GM23338 (cell line): ENCODE results near the gene ACTR8. TPM values are rescaled to one million over a fixed set of nuclear protein-coding genes. Genes with fewer than 3 reads are reported as not detected.

Source experiments
- ATAC-seq: fragments of 200-7000 bp; cut with Tn5 transposase; 3 replicates; pipeline ENCODE4 v1.9.1; 2020
- DNase-seq: peaks from one replicate; pipeline ENCODE4 v3.0.0-alpha.2; 2015; ENCODE audit warnings: low spot score
- H2AFZ ChIP-seq: fragments of 200-600 bp; sonication (generic); 2 replicates; pipeline ENCODE4 v1.8.0; 2016; ENCODE audit warnings: antibody characterized with exemption, mild to moderate bottlenecking, moderate library complexity
- H3F3A ChIP-seq: fragments of 200-600 bp; sonication (generic); replicated peaks from 2 replicates; pipeline ENCODE4 v1.8.0; 2017; ENCODE audit warnings: antibody characterized with exemption, mixed run types, low read depth
- H3K27ac ChIP-seq: fragments of 200-600 bp; sonication (generic); 2 replicates; pipeline ENCODE4 v1.6.1; 2016; ENCODE audit warnings: low read depth
- H3K27me3 ChIP-seq: fragments of 200-600 bp; sonication (generic); 2 replicates; pipeline ENCODE4 v1.8.0; 2016; ENCODE audit warnings: mild to moderate bottlenecking, mixed run types, moderate library complexity; ENCODE audit not compliant: insufficient read depth
- H3K36me3 ChIP-seq: fragments of 200-600 bp; sonication (generic); 2 replicates; pipeline ENCODE4 v1.8.0; 2016; ENCODE audit warnings: mild to moderate bottlenecking; ENCODE audit not compliant: insufficient read depth
- H3K4me1 ChIP-seq: fragments of 200-600 bp; sonication (generic); 2 replicates; pipeline ENCODE4 v1.8.0; 2016; ENCODE audit warnings: mild to moderate bottlenecking, moderate library complexity; ENCODE audit not compliant: insufficient read depth
- H3K4me2 ChIP-seq: fragments of 200-600 bp; sonication (generic); 2 replicates; pipeline ENCODE4 v1.7.1; 2017; ENCODE audit warnings: mixed run types
- H3K4me3 ChIP-seq: fragments of 200-600 bp; sonication (generic); 2 replicates; pipeline ENCODE4 v1.6.1; 2016; ENCODE audit warnings: mixed run types
- H3K79me2 ChIP-seq: fragments of 200-600 bp; sonication (generic); replicated peaks from 2 replicates; pipeline ENCODE4 v1.8.0; 2017; ENCODE audit warnings: mild to moderate bottlenecking; ENCODE audit not compliant: insufficient read depth
- H3K9me2 ChIP-seq: fragments of 200-600 bp; sonication (generic); 2 replicates; pipeline ENCODE4 v1.8.0; 2017; ENCODE audit not compliant: insufficient read depth
- H4K20me1 ChIP-seq: fragments of 200-600 bp; sonication (generic); replicated peaks from 2 replicates; pipeline ENCODE4 v1.8.0; 2017; ENCODE audit warnings: mild to moderate bottlenecking; ENCODE audit not compliant: insufficient read depth
- H3K27ac Mint-ChIP-seq: 2 replicates; pipeline ENCODE4 v1.8.0; 2020; ENCODE audit warnings: inconsistent platforms, mild to moderate bottlenecking, moderate library complexity, mixed read lengths
- H3K27me3 Mint-ChIP-seq: 3 replicates; pipeline ENCODE4 v1.8.0; 2022; ENCODE audit warnings: low read depth, mild to moderate bottlenecking, moderate library complexity, mixed read lengths, inconsistent platforms; ENCODE audit not compliant: insufficient read depth, poor library complexity
- H3K36me3 Mint-ChIP-seq: 3 replicates; pipeline ENCODE4 v1.8.0; 2021; ENCODE audit warnings: low read depth, mild to moderate bottlenecking, inconsistent platforms, moderate library complexity, mixed read lengths
- H3K4me1 Mint-ChIP-seq: 3 replicates; pipeline ENCODE4 v1.8.0; 2020; ENCODE audit warnings: mild to moderate bottlenecking, inconsistent platforms, mixed read lengths
- H3K4me3 Mint-ChIP-seq: 3 replicates; pipeline ENCODE4 v1.8.0; 2021; ENCODE audit warnings: moderate library complexity, mild to moderate bottlenecking, inconsistent platforms, mixed read lengths
- H3K9me3 Mint-ChIP-seq: 3 replicates; pipeline ENCODE4 v1.8.0; 2020; ENCODE audit warnings: moderate library complexity, mild to moderate bottlenecking, inconsistent platforms, mixed read lengths
- CREB1 ChIP-seq: fragments of 250-450 bp; sonication (Bioruptor Pico); IDR thresholded peaks from 2 replicates; pipeline ENCODE4 v1.5.0; 2020; ENCODE audit warnings: low read depth, mild to moderate bottlenecking, moderate library complexity
- EZH2 ChIP-seq: fragments of 200-600 bp; sonication (generic); IDR thresholded peaks from one replicate; pipeline ENCODE4 v1.8.0; 2017; ENCODE audit warnings: antibody characterized with exemption, mild to moderate bottlenecking, low read depth; ENCODE audit not compliant: unreplicated experiment
- EZH2phosphoT487 ChIP-seq: fragments of 200-600 bp; sonication (generic); IDR thresholded peaks from one replicate; pipeline ENCODE4 v1.8.1; 2018; ENCODE audit warnings: antibody characterized with exemption; ENCODE audit not compliant: unreplicated experiment
- JUNB ChIP-seq: IDR thresholded peaks from one replicate; pipeline ENCODE4 v1.6.1; 2016; ENCODE audit warnings: antibody characterized with exemption; ENCODE audit not compliant: unreplicated experiment
- NANOG ChIP-seq: IDR thresholded peaks from 2 replicates; pipeline ENCODE4 v1.6.1; 2016; ENCODE audit warnings: antibody characterized with exemption, borderline replicate concordance
- STAT1 ChIP-seq: IDR thresholded peaks from one replicate; pipeline ENCODE4 v1.6.1; 2016; ENCODE audit warnings: antibody characterized with exemption; ENCODE audit not compliant: unreplicated experiment
- ZNF114 ChIP-seq: fragments of 250-450 bp; sonication (Bioruptor Pico); IDR thresholded peaks from 2 replicates; pipeline ENCODE4 v1.5.0; 2020; ENCODE audit warnings: mild to moderate bottlenecking, moderate library complexity
- ZNF331 ChIP-seq: fragments of 250-450 bp; sonication (Bioruptor Pico); IDR thresholded peaks from 2 replicates; pipeline ENCODE4 v1.5.0; 2020; ENCODE audit warnings: low read depth, mild to moderate bottlenecking, moderate library complexity
- polyA plus RNA-seq: library from polyadenylated mRNA; unstranded; fragments of >200 nt; fragmentation: Nextera tagmentation; extraction: Ambion mirVana; gene quantifications from 2 replicates; pipeline ENCODE4 v1.2.1, GENCODE V29; 2016
- total RNA-seq: library from RNA; depleted of rRNA; stranded (reverse); fragments of >200 nt; shearing (Covaris generic); gene quantifications from 2 replicates; pipeline ENCODE4 v1.2.3, GENCODE V29; 2014
- TF ChIP-seq, protein P1 (sequence below): fragments of 250-450 bp; sonication (Bioruptor Pico); IDR thresholded peaks from 2 replicates; pipeline ENCODE4 v1.5.0; 2020; ENCODE audit warnings: mild to moderate bottlenecking, moderate library complexity
- TF ChIP-seq, protein P2 (sequence below): IDR thresholded peaks from one replicate; pipeline ENCODE4 v1.6.1; 2018; ENCODE audit warnings: antibody characterized with exemption; ENCODE audit not compliant: unreplicated experiment
- TF ChIP-seq, protein P3 (sequence below): IDR thresholded peaks from 2 replicates; pipeline ENCODE4 v1.6.1; 2016; ENCODE audit warnings: antibody characterized with exemption

ACTR8 gene
- total and polyA plus RNA-seq, 2 experiments from 2014 or later, result 19.8 to 23.0 TPM

DNA sequence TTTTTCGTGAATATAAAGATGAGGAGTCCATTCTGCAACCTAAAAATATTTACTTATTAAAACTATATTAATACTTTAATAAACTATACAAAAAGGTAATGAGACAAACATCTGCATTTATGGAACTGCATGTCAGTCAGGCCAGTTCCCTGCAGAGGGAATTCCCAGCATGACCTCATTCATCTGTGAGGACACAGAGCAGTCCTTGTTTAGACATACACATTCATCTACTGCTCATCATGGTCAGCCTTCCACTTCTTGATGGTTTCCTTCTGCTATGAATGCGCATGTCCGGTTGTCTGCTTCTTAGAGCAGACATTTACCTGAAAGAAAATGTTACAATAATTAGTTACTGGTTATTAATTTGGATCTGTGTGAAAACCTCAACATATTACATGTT lies 3.3 kb upstream of the ACTR8 start:
- no peak for ATAC-seq
- H3K79me2 ChIP-seq, result peaks cover 42% of the 10 kb centered on the region

DNA sequence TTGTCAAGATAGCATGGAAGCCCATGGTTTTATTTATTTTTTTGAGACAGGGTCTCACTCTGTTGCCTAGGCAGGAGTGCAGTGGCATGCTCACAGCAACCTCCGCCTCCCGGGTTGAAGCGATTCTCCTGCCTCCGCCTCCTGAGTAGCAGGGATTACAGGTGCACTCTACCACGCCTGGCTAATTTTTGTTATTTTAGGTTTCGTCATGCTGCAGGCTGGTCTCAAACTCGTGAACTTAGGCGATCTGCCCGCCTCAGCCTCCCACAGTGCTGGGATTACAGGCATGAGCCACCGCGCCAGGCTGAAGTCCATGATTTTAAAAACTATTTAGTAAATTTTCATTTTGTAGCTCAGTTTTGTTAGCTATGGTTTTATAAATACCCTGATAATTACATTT lies 2.7 kb upstream of the ACTR8 start:
- Mint-ChIP-seq H3K4me1 (peaks cover 12% of the 10 kb centered on the region), H3K9me3 (no peaks in the 10 kb centered on the region), H3K4me3 (no peak overlapping the region), H3K36me3 (peaks cover 27% of the 10 kb centered on the region), H3K27ac (no peak overlapping the region), H3K27me3 (peaks cover 2% of the 10 kb centered on the region)
- Histone ChIP-seq H3K27ac (no peak overlapping the region), H3K4me1 (peaks cover 7% of the 10 kb centered on the region; the same call in 1 of the 2 replicates), H3K79me2 (peaks cover 36% of the 10 kb centered on the region), H3K36me3 (peaks cover 30% of the 10 kb centered on the region), H3K27me3 (no peaks in the 10 kb centered on the region), H3K4me2 (no peak overlapping the region), H3K4me3 (no peak overlapping the region), H4K20me1 (peaks cover 14% of the 10 kb centered on the region), H2AFZ (no peak overlapping the region), H3K9me2 (no peaks in the 10 kb centered on the region), H3F3A (no peaks in the 10 kb centered on the region)
- DNase-seq (no peak), ATAC-seq (no peak)
- TF ChIP-seq JUNB (no peak), ZNF331 (CRISPR knock-in tag) (no peak), STAT1 (no peak), EZH2 (no peak), NANOG (no peak), EZH2phosphoT487 (no peak), ZNF114 (CRISPR knock-in tag) (no peak), CREB1 (CRISPR knock-in tag) (no peak)
- TF ChIP-seq, protein P1, sequence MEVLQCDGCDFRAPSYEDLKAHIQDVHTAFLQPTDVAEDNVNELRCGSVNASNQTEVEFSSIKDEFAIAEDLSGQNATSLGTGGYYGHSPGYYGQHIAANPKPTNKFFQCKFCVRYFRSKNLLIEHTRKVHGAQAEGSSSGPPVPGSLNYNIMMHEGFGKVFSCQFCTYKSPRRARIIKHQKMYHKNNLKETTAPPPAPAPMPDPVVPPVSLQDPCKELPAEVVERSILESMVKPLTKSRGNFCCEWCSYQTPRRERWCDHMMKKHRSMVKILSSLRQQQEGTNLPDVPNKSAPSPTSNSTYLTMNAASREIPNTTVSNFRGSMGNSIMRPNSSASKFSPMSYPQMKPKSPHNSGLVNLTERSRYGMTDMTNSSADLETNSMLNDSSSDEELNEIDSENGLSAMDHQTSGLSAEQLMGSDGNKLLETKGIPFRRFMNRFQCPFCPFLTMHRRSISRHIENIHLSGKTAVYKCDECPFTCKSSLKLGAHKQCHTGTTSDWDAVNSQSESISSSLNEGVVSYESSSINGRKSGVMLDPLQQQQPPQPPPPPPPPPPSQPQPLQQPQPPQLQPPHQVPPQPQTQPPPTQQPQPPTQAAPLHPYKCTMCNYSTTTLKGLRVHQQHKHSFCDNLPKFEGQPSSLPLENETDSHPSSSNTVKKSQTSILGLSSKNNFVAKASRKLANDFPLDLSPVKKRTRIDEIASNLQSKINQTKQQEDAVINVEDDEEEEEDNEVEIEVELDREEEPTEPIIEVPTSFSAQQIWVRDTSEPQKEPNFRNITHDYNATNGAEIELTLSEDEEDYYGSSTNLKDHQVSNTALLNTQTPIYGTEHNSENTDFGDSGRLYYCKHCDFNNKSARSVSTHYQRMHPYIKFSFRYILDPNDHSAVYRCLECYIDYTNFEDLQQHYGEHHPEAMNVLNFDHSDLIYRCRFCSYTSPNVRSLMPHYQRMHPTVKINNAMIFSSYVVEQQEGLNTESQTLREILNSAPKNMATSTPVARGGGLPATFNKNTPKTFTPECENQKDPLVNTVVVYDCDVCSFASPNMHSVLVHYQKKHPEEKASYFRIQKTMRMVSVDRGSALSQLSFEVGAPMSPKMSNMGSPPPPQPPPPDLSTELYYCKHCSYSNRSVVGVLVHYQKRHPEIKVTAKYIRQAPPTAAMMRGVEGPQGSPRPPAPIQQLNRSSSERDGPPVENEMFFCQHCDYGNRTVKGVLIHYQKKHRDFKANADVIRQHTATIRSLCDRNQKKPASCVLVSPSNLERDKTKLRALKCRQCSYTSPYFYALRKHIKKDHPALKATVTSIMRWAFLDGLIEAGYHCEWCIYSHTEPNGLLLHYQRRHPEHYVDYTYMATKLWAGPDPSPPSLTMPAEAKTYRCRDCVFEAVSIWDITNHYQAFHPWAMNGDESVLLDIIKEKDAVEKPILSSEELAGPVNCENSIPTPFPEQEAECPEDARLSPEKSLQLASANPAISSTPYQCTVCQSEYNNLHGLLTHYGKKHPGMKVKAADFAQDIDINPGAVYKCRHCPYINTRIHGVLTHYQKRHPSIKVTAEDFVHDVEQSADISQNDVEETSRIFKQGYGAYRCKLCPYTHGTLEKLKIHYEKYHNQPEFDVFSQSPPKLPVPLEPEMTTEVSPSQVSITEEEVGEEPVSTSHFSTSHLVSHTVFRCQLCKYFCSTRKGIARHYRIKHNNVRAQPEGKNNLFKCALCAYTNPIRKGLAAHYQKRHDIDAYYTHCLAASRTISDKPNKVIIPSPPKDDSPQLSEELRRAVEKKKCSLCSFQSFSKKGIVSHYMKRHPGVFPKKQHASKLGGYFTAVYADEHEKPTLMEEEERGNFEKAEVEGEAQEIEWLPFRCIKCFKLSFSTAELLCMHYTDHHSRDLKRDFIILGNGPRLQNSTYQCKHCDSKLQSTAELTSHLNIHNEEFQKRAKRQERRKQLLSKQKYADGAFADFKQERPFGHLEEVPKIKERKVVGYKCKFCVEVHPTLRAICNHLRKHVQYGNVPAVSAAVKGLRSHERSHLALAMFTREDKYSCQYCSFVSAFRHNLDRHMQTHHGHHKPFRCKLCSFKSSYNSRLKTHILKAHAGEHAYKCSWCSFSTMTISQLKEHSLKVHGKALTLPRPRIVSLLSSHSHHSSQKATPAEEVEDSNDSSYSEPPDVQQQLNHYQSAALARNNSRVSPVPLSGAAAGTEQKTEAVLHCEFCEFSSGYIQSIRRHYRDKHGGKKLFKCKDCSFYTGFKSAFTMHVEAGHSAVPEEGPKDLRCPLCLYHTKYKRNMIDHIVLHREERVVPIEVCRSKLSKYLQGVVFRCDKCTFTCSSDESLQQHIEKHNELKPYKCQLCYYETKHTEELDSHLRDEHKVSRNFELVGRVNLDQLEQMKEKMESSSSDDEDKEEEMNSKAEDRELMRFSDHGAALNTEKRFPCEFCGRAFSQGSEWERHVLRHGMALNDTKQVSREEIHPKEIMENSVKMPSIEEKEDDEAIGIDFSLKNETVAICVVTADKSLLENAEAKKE (CRISPR knock-in tag), result no peak
- TF ChIP-seq, protein P2, sequence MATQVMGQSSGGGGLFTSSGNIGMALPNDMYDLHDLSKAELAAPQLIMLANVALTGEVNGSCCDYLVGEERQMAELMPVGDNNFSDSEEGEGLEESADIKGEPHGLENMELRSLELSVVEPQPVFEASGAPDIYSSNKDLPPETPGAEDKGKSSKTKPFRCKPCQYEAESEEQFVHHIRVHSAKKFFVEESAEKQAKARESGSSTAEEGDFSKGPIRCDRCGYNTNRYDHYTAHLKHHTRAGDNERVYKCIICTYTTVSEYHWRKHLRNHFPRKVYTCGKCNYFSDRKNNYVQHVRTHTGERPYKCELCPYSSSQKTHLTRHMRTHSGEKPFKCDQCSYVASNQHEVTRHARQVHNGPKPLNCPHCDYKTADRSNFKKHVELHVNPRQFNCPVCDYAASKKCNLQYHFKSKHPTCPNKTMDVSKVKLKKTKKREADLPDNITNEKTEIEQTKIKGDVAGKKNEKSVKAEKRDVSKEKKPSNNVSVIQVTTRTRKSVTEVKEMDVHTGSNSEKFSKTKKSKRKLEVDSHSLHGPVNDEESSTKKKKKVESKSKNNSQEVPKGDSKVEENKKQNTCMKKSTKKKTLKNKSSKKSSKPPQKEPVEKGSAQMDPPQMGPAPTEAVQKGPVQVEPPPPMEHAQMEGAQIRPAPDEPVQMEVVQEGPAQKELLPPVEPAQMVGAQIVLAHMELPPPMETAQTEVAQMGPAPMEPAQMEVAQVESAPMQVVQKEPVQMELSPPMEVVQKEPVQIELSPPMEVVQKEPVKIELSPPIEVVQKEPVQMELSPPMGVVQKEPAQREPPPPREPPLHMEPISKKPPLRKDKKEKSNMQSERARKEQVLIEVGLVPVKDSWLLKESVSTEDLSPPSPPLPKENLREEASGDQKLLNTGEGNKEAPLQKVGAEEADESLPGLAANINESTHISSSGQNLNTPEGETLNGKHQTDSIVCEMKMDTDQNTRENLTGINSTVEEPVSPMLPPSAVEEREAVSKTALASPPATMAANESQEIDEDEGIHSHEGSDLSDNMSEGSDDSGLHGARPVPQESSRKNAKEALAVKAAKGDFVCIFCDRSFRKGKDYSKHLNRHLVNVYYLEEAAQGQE, result no peak
- TF ChIP-seq, protein P3, sequence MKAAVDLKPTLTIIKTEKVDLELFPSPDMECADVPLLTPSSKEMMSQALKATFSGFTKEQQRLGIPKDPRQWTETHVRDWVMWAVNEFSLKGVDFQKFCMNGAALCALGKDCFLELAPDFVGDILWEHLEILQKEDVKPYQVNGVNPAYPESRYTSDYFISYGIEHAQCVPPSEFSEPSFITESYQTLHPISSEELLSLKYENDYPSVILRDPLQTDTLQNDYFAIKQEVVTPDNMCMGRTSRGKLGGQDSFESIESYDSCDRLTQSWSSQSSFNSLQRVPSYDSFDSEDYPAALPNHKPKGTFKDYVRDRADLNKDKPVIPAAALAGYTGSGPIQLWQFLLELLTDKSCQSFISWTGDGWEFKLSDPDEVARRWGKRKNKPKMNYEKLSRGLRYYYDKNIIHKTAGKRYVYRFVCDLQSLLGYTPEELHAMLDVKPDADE, result no peak

More for the DNA sequence above, 3.3 kb upstream of the ACTR8 start:
- H3K27me3 Mint-ChIP-seq, result peaks cover 2% of the 10 kb centered on the region
- Histone ChIP-seq H3K4me1 (peaks cover 8% of the 10 kb centered on the region; the same call in 1 of the 2 replicates), H3K4me3 (no peak overlapping the region), H3K4me2 (no peak overlapping the region), H2AFZ (no peak overlapping the region), H3K27me3 (no peaks in the 10 kb centered on the region), H3F3A (no peaks in the 10 kb centered on the region), H4K20me1 (peaks cover 18% of the 10 kb centered on the region), H3K9me2 (no peaks in the 10 kb centered on the region), H3K36me3 (peaks cover 27% of the 10 kb centered on the region), H3K27ac (no peak overlapping the region)
- no peaks in the 10 kb centered on the region for H3K9me3 Mint-ChIP-seq
- no peak for DNase-seq
- TF ChIP-seq STAT1, result no peak
- H3K4me3 Mint-ChIP-seq, result no peak overlapping the region
- no peak overlapping the region for H3K27ac Mint-ChIP-seq
- peaks cover 21% of the 10 kb centered on the region for H3K36me3 Mint-ChIP-seq
- peaks cover 17% of the 10 kb centered on the region for H3K4me1 Mint-ChIP-seq
